HepG2 (cell line): ENCODE measurements around the gene CABLES2. TPM values are rescaled to one million over a fixed set of nuclear protein-coding genes. Genes with fewer than 3 reads are reported as not detected.
A peak's percentile ranks its signal among the peaks of the same experiment; 100 is the strongest.

Experiments used
- HDAC2 ChIP-seq: sonication (generic); formaldehyde crosslinking; IDR thresholded peaks from 2 replicates; pipeline ENCODE4 v1.4.0; 2020; ENCODE audit warnings: missing genetic modification reagents
- KLF15 ChIP-seq: sonication (generic); formaldehyde crosslinking; IDR thresholded peaks from 2 replicates; pipeline ENCODE4 v1.8.1; 2023; ENCODE audit warnings: borderline replicate concordance, mild to moderate bottlenecking, inconsistent platforms, missing genetic modification reagents, mixed read lengths
- MTA1 ChIP-seq: sonication (generic); formaldehyde crosslinking; IDR thresholded peaks from 2 replicates; pipeline ENCODE4 v1.4.0; 2020; ENCODE audit warnings: missing genetic modification reagents, mild to moderate bottlenecking, borderline replicate concordance
- NBN ChIP-seq: fragments of 450-650 bp; conservative IDR thresholded peaks from 2 replicates; pipeline ENCODE4 v1.6.1; 2017
- RBFOX2 ChIP-seq: fragments of 200-400 bp; formaldehyde crosslinking; IDR thresholded peaks from 2 replicates; pipeline ENCODE4 v1.6.1; 2017; ENCODE audit warnings: low read depth, mild to moderate bottlenecking, low read length
- SMC3 ChIP-seq: IDR thresholded peaks from 2 replicates; pipeline ENCODE4 v1.6.1; 2011; ENCODE audit warnings: low read length, improper control_type of control experiment
- SP4 ChIP-seq: sonication (generic); formaldehyde crosslinking; IDR thresholded peaks from 2 replicates; pipeline ENCODE4 v1.8.1; 2023; ENCODE audit warnings: mild to moderate bottlenecking, missing genetic modification reagents
- SRSF4 ChIP-seq: fragments of 200-400 bp; formaldehyde crosslinking; IDR thresholded peaks from one replicate; pipeline ENCODE4 v1.6.1; 2018; ENCODE audit warnings: mild to moderate bottlenecking, low read depth, low read length, moderate library complexity; ENCODE audit not compliant: poor library complexity, severe bottlenecking
- ZNF121 ChIP-seq: sonication (generic); formaldehyde crosslinking; IDR thresholded peaks from 2 replicates; pipeline ENCODE4 v1.5.0; 2020; ENCODE audit warnings: mild to moderate bottlenecking, missing genetic modification reagents
- ZNF160 ChIP-seq: sonication (generic); formaldehyde crosslinking; IDR thresholded peaks from 2 replicates; pipeline ENCODE4 v1.8.0; 2022; ENCODE audit warnings: mild to moderate bottlenecking, inconsistent platforms, missing genetic modification reagents
- ZNF230 ChIP-seq: sonication (generic); formaldehyde crosslinking; IDR thresholded peaks from 2 replicates; pipeline ENCODE4 v1.4.0; 2020; ENCODE audit warnings: mild to moderate bottlenecking, missing genetic modification reagents
- ZNF234 ChIP-seq: sonication (generic); formaldehyde crosslinking; conservative IDR thresholded peaks from 2 replicates; pipeline ENCODE4 v1.5.1; 2020; ENCODE audit warnings: mild to moderate bottlenecking, missing genetic modification reagents
- ZNF296 ChIP-seq: sonication (generic); formaldehyde crosslinking; conservative IDR thresholded peaks from 2 replicates; pipeline ENCODE4 v1.5.0; 2020; ENCODE audit warnings: mild to moderate bottlenecking, missing genetic modification reagents
- ZNF317 ChIP-seq: sonication (generic); formaldehyde crosslinking; IDR thresholded peaks from 2 replicates; pipeline ENCODE4 v1.5.0; 2020; ENCODE audit warnings: mild to moderate bottlenecking, missing genetic modification reagents
- ZNF678 ChIP-seq: sonication (generic); formaldehyde crosslinking; IDR thresholded peaks from 2 replicates; pipeline ENCODE4 v1.4.0; 2020; ENCODE audit warnings: mild to moderate bottlenecking, missing genetic modification reagents
- ZNF7 ChIP-seq: IDR thresholded peaks from 2 replicates; pipeline ENCODE4 v1.6.1; 2016; ENCODE audit warnings: missing biosample characterization, missing genetic modification reagents
- ZNF737 ChIP-seq: sonication (generic); formaldehyde crosslinking; IDR thresholded peaks from 2 replicates; pipeline ENCODE4 v1.5.0; 2020; ENCODE audit warnings: missing genetic modification reagents, mild to moderate bottlenecking, borderline replicate concordance
- ZNF775 ChIP-seq: sonication (generic); formaldehyde crosslinking; IDR thresholded peaks from 2 replicates; pipeline ENCODE4 v1.4.0; 2020; ENCODE audit warnings: missing genetic modification reagents, mild to moderate bottlenecking, moderate library complexity, borderline replicate concordance
- polyA plus RNA-seq, 8 experiments: library from polyadenylated mRNA; depleted of rRNA in 3 of 8; stranded (reverse) in 7 of 8; unstranded in 1 of 8; fragments of >200 nt; fragmentation: Illumina TruSeq in 4 of 8; extraction: Trizol in 4 of 8; gene quantifications; 2 replicates each; pipeline versions ENCODE4 v1.2.1 to v1.2.3, GENCODE V29; 2011 to 2016; ENCODE audit warnings: low read depth in 4 of 8, missing spikeins in 1 of 8, mixed read lengths in 1 of 8; ENCODE audit not compliant: insufficient read depth in 1 of 8
- total RNA-seq, 5 experiments: library from RNA; depleted of rRNA; stranded (reverse); fragments of >200 nt; fragmentation: Illumina TruSeq; extraction: Trizol; gene quantifications; 2 replicates each; pipeline ENCODE4 v1.2.3, GENCODE V29; 2016; ENCODE audit warnings: low read depth in 1 of 5
- TF ChIP-seq, protein P1 (sequence below): sonication (generic); formaldehyde crosslinking; IDR thresholded peaks from 2 replicates; pipeline ENCODE4 v1.8.0; 2022; ENCODE audit warnings: mild to moderate bottlenecking, missing genetic modification reagents; ENCODE audit not compliant: insufficient replicate concordance
- TF ChIP-seq, protein P2 (sequence below): sonication (generic); formaldehyde crosslinking; IDR thresholded peaks from 2 replicates; pipeline ENCODE4 v1.4.0; 2020; ENCODE audit warnings: missing genetic modification reagents
- TF ChIP-seq, protein P3 (sequence below): sonication (generic); formaldehyde crosslinking; IDR thresholded peaks from 2 replicates; pipeline ENCODE4 v1.4.0; 2020; ENCODE audit warnings: mild to moderate bottlenecking, missing genetic modification reagents
- TF ChIP-seq, protein P4 (sequence below): sonication (generic); IDR thresholded peaks from 2 replicates; pipeline ENCODE4 v1.6.1; 2016; ENCODE audit warnings: low read depth, borderline replicate concordance
- TF ChIP-seq, protein P5 (sequence below): sonication (generic); formaldehyde crosslinking; IDR thresholded peaks from 2 replicates; pipeline ENCODE4 v1.5.1; 2020; ENCODE audit warnings: mild to moderate bottlenecking, moderate library complexity, missing genetic modification reagents

CABLES2 gene
- total and polyA plus RNA-seq, 2 of the 13 experiments (the other 11 are each of a cell fraction or from before 2014, with no cell fraction given): 5.2 to 9.7 TPM

DNA sequence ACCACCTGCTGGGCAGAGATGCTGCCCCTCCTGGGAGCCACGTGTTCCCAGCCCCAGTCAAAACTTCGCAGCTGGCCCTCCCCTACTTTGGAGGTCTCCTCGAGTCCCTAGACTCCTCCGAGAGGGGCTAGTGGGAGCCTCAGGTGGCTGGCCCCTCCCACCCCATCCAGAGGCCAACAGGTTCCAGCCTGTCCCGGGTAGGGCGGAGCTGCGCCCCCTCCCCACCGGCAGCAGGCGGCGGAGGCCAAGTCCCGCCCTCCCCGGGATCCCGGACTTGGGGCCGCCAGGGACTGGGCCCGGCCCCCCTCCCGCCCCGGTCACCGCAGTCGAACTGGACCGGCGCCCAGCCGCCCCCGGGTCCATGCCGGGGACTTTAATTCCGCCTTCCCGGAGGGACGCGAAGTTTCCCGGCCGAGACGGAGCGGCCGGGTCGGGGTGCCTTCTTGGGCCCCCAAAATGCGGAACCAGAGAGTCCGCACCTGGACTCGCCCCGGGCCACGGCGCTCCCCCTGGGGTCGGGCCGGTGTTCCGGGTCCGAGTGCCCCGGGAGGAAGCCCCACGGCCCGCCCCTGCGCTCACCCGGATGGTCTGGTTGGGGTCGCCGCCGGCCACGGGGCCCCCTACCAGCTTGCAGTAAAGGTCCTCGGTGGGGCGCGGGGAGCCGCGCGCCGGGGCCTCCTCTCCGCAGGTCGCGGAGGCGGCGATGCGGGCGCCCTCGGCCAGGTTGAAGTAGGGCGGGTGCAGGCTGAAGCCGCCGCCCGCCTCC is 40.5 kb downstream of the CABLES2 start (continued):
- TF ChIP-seq, protein P1, sequence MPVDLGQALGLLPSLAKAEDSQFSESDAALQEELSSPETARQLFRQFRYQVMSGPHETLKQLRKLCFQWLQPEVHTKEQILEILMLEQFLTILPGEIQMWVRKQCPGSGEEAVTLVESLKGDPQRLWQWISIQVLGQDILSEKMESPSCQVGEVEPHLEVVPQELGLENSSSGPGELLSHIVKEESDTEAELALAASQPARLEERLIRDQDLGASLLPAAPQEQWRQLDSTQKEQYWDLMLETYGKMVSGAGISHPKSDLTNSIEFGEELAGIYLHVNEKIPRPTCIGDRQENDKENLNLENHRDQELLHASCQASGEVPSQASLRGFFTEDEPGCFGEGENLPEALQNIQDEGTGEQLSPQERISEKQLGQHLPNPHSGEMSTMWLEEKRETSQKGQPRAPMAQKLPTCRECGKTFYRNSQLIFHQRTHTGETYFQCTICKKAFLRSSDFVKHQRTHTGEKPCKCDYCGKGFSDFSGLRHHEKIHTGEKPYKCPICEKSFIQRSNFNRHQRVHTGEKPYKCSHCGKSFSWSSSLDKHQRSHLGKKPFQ (CRISPR knock-in tag): peak; percentile 78
- TF ChIP-seq, protein P2, sequence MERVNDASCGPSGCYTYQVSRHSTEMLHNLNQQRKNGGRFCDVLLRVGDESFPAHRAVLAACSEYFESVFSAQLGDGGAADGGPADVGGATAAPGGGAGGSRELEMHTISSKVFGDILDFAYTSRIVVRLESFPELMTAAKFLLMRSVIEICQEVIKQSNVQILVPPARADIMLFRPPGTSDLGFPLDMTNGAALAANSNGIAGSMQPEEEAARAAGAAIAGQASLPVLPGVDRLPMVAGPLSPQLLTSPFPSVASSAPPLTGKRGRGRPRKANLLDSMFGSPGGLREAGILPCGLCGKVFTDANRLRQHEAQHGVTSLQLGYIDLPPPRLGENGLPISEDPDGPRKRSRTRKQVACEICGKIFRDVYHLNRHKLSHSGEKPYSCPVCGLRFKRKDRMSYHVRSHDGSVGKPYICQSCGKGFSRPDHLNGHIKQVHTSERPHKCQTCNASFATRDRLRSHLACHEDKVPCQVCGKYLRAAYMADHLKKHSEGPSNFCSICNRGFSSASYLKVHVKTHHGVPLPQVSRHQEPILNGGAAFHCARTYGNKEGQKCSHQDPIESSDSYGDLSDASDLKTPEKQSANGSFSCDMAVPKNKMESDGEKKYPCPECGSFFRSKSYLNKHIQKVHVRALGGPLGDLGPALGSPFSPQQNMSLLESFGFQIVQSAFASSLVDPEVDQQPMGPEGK: peak; percentile 98
- TF ChIP-seq NBN: no peak
- TF ChIP-seq ZNF678 (CRISPR knock-in tag): no peak
- TF ChIP-seq SMC3: no peak
- TF ChIP-seq SP4: peak; percentile 53; the same call in 1 of the 2 replicates
- peak; percentile 70; the same call in 1 of the 2 replicates for TF ChIP-seq ZNF775
- TF ChIP-seq ZNF230 (CRISPR knock-in tag): peak; percentile 72; the same call in 1 of the 2 replicates
- TF ChIP-seq ZNF121 (CRISPR knock-in tag): peak; percentile 99
- TF ChIP-seq SRSF4: no peak
- TF ChIP-seq RBFOX2: peak; percentile 24; the same call in 1 of the 2 replicates
- peak; percentile 68; the same call in 1 of the 2 replicates for TF ChIP-seq ZNF317
- peak; percentile 56 for TF ChIP-seq HDAC2
- TF ChIP-seq, protein P3, sequence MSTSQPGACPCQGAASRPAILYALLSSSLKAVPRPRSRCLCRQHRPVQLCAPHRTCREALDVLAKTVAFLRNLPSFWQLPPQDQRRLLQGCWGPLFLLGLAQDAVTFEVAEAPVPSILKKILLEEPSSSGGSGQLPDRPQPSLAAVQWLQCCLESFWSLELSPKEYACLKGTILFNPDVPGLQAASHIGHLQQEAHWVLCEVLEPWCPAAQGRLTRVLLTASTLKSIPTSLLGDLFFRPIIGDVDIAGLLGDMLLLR: no peak
- no peak for TF ChIP-seq ZNF296
- TF ChIP-seq, protein P4, sequence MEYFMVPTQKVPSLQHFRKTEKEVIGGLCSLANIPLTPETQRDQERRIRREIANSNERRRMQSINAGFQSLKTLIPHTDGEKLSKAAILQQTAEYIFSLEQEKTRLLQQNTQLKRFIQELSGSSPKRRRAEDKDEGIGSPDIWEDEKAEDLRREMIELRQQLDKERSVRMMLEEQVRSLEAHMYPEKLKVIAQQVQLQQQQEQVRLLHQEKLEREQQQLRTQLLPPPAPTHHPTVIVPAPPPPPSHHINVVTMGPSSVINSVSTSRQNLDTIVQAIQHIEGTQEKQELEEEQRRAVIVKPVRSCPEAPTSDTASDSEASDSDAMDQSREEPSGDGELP: peak; percentile 58; the same call in 1 of the 2 replicates
- TF ChIP-seq KLF15 (CRISPR knock-in tag): peak; percentile 33; the same call in 1 of the 2 replicates
- peak; percentile 72; the same call in 1 of the 2 replicates for TF ChIP-seq ZNF160
- TF ChIP-seq ZNF737 (CRISPR knock-in tag): no peak
- no peak for TF ChIP-seq ZNF7 (CRISPR knock-in tag)
- TF ChIP-seq MTA1 (CRISPR knock-in tag): peak; percentile 56; the same call in 1 of the 2 replicates
- TF ChIP-seq ZNF234 (CRISPR knock-in tag): no peak
- TF ChIP-seq, protein P5, sequence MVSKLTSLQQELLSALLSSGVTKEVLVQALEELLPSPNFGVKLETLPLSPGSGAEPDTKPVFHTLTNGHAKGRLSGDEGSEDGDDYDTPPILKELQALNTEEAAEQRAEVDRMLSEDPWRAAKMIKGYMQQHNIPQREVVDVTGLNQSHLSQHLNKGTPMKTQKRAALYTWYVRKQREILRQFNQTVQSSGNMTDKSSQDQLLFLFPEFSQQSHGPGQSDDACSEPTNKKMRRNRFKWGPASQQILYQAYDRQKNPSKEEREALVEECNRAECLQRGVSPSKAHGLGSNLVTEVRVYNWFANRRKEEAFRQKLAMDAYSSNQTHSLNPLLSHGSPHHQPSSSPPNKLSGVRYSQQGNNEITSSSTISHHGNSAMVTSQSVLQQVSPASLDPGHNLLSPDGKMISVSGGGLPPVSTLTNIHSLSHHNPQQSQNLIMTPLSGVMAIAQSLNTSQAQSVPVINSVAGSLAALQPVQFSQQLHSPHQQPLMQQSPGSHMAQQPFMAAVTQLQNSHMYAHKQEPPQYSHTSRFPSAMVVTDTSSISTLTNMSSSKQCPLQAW (CRISPR knock-in tag): no peak; the same call in 1 of the 2 replicates
